K562 (cell line): Measurements from ENCODE around the gene RNF26. TPM values are rescaled to one million over a fixed set of nuclear protein-coding genes. Genes with fewer than 3 reads are reported as not detected.

Experiments
- ARID4B ChIP-seq: sonication (generic); formaldehyde crosslinking; IDR thresholded peaks from 2 replicates; pipeline ENCODE4 v1.8.0; 2022; ENCODE audit warnings: mild to moderate bottlenecking, missing genetic modification reagents
- ELF4 ChIP-seq: fragments of 450-650 bp; formaldehyde crosslinking; IDR thresholded peaks from 2 replicates; pipeline ENCODE4 v1.4.0; 2022; ENCODE audit warnings: missing genetic modification characterization
- FOXK1 ChIP-seq: sonication (generic); formaldehyde crosslinking; IDR thresholded peaks from 2 replicates; pipeline ENCODE4 v1.8.0; 2022; ENCODE audit warnings: missing genetic modification reagents, mild to moderate bottlenecking, borderline replicate concordance
- KLF10 ChIP-seq: fragments of 250-450 bp; sonication (Bioruptor Pico); IDR thresholded peaks from 2 replicates; pipeline ENCODE4 v1.6.1; 2021; ENCODE audit warnings: matching md5 sums
- SP1 ChIP-seq: sonication (generic); formaldehyde crosslinking; IDR thresholded peaks from 2 replicates; pipeline ENCODE4 v1.8.1; 2022; ENCODE audit warnings: mild to moderate bottlenecking, missing genetic modification reagents
- TEAD2 ChIP-seq: fragments of 450-650 bp; IDR thresholded peaks from 2 replicates; pipeline ENCODE4 v1.6.1; 2016; ENCODE audit warnings: missing genetic modification characterization, control low read depth, missing compliant biosample characterization
- ZFP30 ChIP-seq: fragments of 250-450 bp; sonication (Bioruptor Pico); IDR thresholded peaks from 2 replicates; pipeline ENCODE4 v1.8.0; 2022; ENCODE audit warnings: moderate library complexity, mild to moderate bottlenecking, inconsistent platforms, borderline replicate concordance
- ZNF407 ChIP-seq: fragments of 450-650 bp; IDR thresholded peaks from 2 replicates; pipeline ENCODE4 v1.6.1; 2016; ENCODE audit warnings: low read depth
- polyA plus RNA-seq, 8 experiments: library from polyadenylated mRNA; depleted of rRNA in 4 of 8; stranded (reverse) in 5 of 8; unstranded in 3 of 8; fragments of >200 nt; fragmentation: Nextera tagmentation in 2 of 8; fragmentation: Illumina TruSeq in 1 of 8; extraction: Ambion mirVana in 2 of 8; extraction: Trizol in 1 of 8; gene quantifications; 2 replicates each; pipeline versions ENCODE4 v1.2.1 to v1.2.3, GENCODE V29; 2011 to 2014; ENCODE audit warnings: inconsistent platforms in 1 of 8, missing spikeins in 1 of 8
- total RNA-seq, 7 experiments: library from RNA; depleted of rRNA in 6 of 7; stranded (reverse); fragments of >200 nt in 6 of 7; fragmentation: Illumina TruSeq in 2 of 7; extraction: Trizol in 2 of 7; gene quantifications; 2 replicates each; pipeline versions ENCODE4 v1.2.1 to v1.2.3, GENCODE V29; 2011 to 2021; ENCODE audit warnings: low replicate concordance in 1 of 7
- TF ChIP-seq, protein P1 (sequence below): fragments of 250-450 bp; sonication (Bioruptor Pico); IDR thresholded peaks from 2 replicates; pipeline ENCODE4 v1.9.0; 2021; ENCODE audit warnings: mild to moderate bottlenecking, inconsistent platforms
- TF ChIP-seq, protein P2 (sequence below): fragments of 450-650 bp; formaldehyde crosslinking; IDR thresholded peaks from 2 replicates; pipeline ENCODE4 v1.4.0; 2022; ENCODE audit warnings: mild to moderate bottlenecking, moderate library complexity

Gene RNF26
- total and polyA plus RNA-seq, 9 of the 15 experiments (the other 6 are each of a cell fraction or from before 2014, with no cell fraction given) = 5.3 to 53.6 (median 12.7) TPM

- TF ChIP-seq SP1 (CRISPR knock-in tag) (peak; percentile 95), FOXK1 (peak; percentile 75; the same call in 1 of the 2 replicates), KLF10 (CRISPR knock-in tag) (no peak), ZFP30 (CRISPR knock-in tag) (no peak), ZNF407 (no peak; the same call in 1 of the 2 replicates), TEAD2 (tag) (no peak), ELF4 (no peak), ARID4B (peak; percentile 98)
- TF ChIP-seq, protein P1, sequence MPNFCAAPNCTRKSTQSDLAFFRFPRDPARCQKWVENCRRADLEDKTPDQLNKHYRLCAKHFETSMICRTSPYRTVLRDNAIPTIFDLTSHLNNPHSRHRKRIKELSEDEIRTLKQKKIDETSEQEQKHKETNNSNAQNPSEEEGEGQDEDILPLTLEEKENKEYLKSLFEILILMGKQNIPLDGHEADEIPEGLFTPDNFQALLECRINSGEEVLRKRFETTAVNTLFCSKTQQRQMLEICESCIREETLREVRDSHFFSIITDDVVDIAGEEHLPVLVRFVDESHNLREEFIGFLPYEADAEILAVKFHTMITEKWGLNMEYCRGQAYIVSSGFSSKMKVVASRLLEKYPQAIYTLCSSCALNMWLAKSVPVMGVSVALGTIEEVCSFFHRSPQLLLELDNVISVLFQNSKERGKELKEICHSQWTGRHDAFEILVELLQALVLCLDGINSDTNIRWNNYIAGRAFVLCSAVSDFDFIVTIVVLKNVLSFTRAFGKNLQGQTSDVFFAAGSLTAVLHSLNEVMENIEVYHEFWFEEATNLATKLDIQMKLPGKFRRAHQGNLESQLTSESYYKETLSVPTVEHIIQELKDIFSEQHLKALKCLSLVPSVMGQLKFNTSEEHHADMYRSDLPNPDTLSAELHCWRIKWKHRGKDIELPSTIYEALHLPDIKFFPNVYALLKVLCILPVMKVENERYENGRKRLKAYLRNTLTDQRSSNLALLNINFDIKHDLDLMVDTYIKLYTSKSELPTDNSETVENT (CRISPR knock-in tag) = peak; percentile 57; the same call in 1 of the 2 replicates
- TF ChIP-seq, protein P2, sequence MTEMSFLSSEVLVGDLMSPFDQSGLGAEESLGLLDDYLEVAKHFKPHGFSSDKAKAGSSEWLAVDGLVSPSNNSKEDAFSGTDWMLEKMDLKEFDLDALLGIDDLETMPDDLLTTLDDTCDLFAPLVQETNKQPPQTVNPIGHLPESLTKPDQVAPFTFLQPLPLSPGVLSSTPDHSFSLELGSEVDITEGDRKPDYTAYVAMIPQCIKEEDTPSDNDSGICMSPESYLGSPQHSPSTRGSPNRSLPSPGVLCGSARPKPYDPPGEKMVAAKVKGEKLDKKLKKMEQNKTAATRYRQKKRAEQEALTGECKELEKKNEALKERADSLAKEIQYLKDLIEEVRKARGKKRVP = no peak
These were observed 47.1 kb downstream of the RNF26 start, which contains the start of gene USP2 (continued) for GRCh38 chr11:119381181-119381988.
